HFF-Myc (cell line): ENCODE data around the gene CLIC5.
"Not testable (repeated sequence)": the region's sequence is repeated elsewhere in the genome, so short reads cannot be mapped to it uniquely, and the experiment has no call there.

Experiments used
- DNase-seq: peaks from one replicate; pipeline ENCODE4 v3.0.0-alpha.2; 2011; ENCODE audit warnings: low read depth; ENCODE audit errors: extremely low read depth
- H3K4me3 ChIP-seq: replicated peaks from 2 replicates; pipeline ENCODE4 v1.5.1; 2011; ENCODE audit warnings: low read depth, mild to moderate bottlenecking, control low read depth, low read length
- CTCF ChIP-seq: IDR thresholded peaks from 2 replicates; pipeline ENCODE4 v1.5.1; 2012; ENCODE audit warnings: mild to moderate bottlenecking, low read depth, low read length, control low read depth; ENCODE audit errors: missing control alignments

Gene CLIC5

GRCh38 chr6:45933855-45934254 lies 81.8 kb downstream of the CLIC5 start:
- no peak for DNase-seq
- no peak overlapping the region for H3K4me3 ChIP-seq
- no peak for TF ChIP-seq CTCF

- DNase-seq = no peak
- no peak overlapping the region for H3K4me3 ChIP-seq
- no peak for TF ChIP-seq CTCF
Measured at GRCh38 chr6:45931232-45931631, 84.4 kb downstream of the CLIC5 start.

- no peak overlapping the region for H3K4me3 ChIP-seq
- DNase-seq = peak; percentile 19
Measured at GRCh38 chr6:45930420-45931040, 85.1 kb downstream of the CLIC5 start.

GRCh38 chr6:45929421-45930361 lies 86.0 kb downstream of the CLIC5 start:
- TF ChIP-seq CTCF = no peak
- H3K4me3 ChIP-seq = no peak overlapping the region
- DNase-seq = no peak

More at GRCh38 chr6:45930420-45931040, 85.1 kb downstream of the CLIC5 start:
- peak; percentile 97 for TF ChIP-seq CTCF

- no peak for DNase-seq
- TF ChIP-seq CTCF = no peak
- H3K4me3 ChIP-seq = no peak overlapping the region
Measured at GRCh38 chr6:45928721-45929305, 86.8 kb downstream of the CLIC5 start.

- TF ChIP-seq CTCF = no peak
- DNase-seq = no peak
- no peak overlapping the region for H3K4me3 ChIP-seq
Measured at GRCh38 chr6:45927421-45928320, 88.0 kb downstream of the CLIC5 start.

GRCh38 chr6:45926423-45926822 lies 89.2 kb downstream of the CLIC5 start:
- H3K4me3 ChIP-seq = not testable (repeated sequence)

More at GRCh38 chr6:45926423-45926822, 89.2 kb downstream of the CLIC5 start:
- DNase-seq = not testable (repeated sequence)
